Activated CD4-positive, alpha-beta T cell treated with anti-CD3 and anti-CD28 coated beads, Interleukin-2, amount 50 U/mL, for 4 hours (primary cell): Measurements from ENCODE around the gene OR51A7.

Source experiments
- DNase-seq, 2 experiments: peaks; one replicate each; pipeline ENCODE4 v3.0.0-alpha.2; 2020

Gene OR51A7

GRCh38 chr11:4957396-4957795 is 53.8 kb downstream of the OR51A7 start:
- no peak for DNase-seq
